Activated T-cell treated with anti-CD3 and anti-CD28 coated beads, Interleukin-2, amount 50 U/mL, for 72 hours (primary cell): ENCODE results near the gene KCNIP1. TPM values are rescaled to one million over a fixed set of nuclear protein-coding genes. Genes with fewer than 3 reads are reported as not detected.

Experiments
- ATAC-seq, 2 donors: fragments of 150-1000 bp; cut with Tn5 transposase; replicated peaks in 1 of 2; 2 replicates each; pipeline ENCODE4 v1.10.0; 2021; ENCODE audit warnings: moderate library complexity in 2 of 2, mild to moderate bottlenecking in 1 of 2
- DNase-seq, 2 donors: peaks; one replicate each; pipeline ENCODE4 v3.0.0; 2021 to 2022; ENCODE audit warnings: mixed read lengths in 1 of 2
- H3K27ac Mint-ChIP-seq: one replicate; pipeline ENCODE4 v1.8.0; 2022; ENCODE audit warnings: mild to moderate bottlenecking, moderate library complexity, mixed read lengths
- H3K27me3 Mint-ChIP-seq: one replicate; pipeline ENCODE4 v1.8.0; 2022; ENCODE audit warnings: low read depth, mixed read lengths
- H3K36me3 Mint-ChIP-seq, 2 donors: one replicate each; pipeline ENCODE4 v1.8.0; 2022; ENCODE audit warnings: mixed read lengths in 2 of 2, mild to moderate bottlenecking in 1 of 2; ENCODE audit not compliant: insufficient read depth in 2 of 2
- H3K4me1 Mint-ChIP-seq: one replicate; pipeline ENCODE4 v1.8.0; 2022; ENCODE audit warnings: low read depth, mixed read lengths
- H3K4me3 Mint-ChIP-seq, 2 donors: one replicate each; pipeline ENCODE4 v1.8.0; 2022; ENCODE audit warnings: mild to moderate bottlenecking in 2 of 2, mixed read lengths in 2 of 2, moderate library complexity in 2 of 2
- H3K9me3 Mint-ChIP-seq, 2 donors: one replicate each; pipeline ENCODE4 v1.8.0; 2022; ENCODE audit warnings: mixed read lengths in 2 of 2
- total RNA-seq, 2 donors: library from RNA; stranded (reverse); gene quantifications; one replicate each; pipeline ENCODE4 v1.2.3, GENCODE V29; 2022

Gene KCNIP1
- total RNA-seq, 2 donors from 2014 or later: not detected

- DNase-seq: no peak
- peaks cover 6% of the 10 kb centered on the region for H3K27me3 Mint-ChIP-seq
- H3K4me3 Mint-ChIP-seq: no peak overlapping the region
- H3K36me3 Mint-ChIP-seq: no peaks in the 10 kb centered on the region
- no peaks in the 10 kb centered on the region for H3K9me3 Mint-ChIP-seq
- no peak overlapping the region for H3K27ac Mint-ChIP-seq
- no peak for ATAC-seq
- H3K4me1 Mint-ChIP-seq: no peaks in the 10 kb centered on the region
Measured at GRCh38 chr5:170656346-170656745, 152.5 kb downstream of the KCNIP1 start.

- H3K4me3 Mint-ChIP-seq: no peak overlapping the region
Measured at GRCh38 chr5:170660531-170660930, 156.7 kb downstream of the KCNIP1 start.

GRCh38 chr5:170662966-170663365 lies 159.1 kb downstream of the KCNIP1 start:
- Mint-ChIP-seq H3K4me1 (no peaks in the 10 kb centered on the region), H3K27me3 (peaks cover 21% of the 10 kb centered on the region), H3K4me3 (no peak overlapping the region), H3K27ac (no peak overlapping the region), H3K36me3 (no peaks in the 10 kb centered on the region), H3K9me3 (no peaks in the 10 kb centered on the region)
- no peak for ATAC-seq
- no peak for DNase-seq

More at GRCh38 chr5:170660531-170660930, 156.7 kb downstream of the KCNIP1 start:
- H3K4me1 Mint-ChIP-seq: no peaks in the 10 kb centered on the region
- H3K9me3 Mint-ChIP-seq: no peaks in the 10 kb centered on the region
- ATAC-seq (no peak), DNase-seq (no peak)
- H3K27me3 Mint-ChIP-seq: peaks cover 27% of the 10 kb centered on the region
- no peaks in the 10 kb centered on the region for H3K36me3 Mint-ChIP-seq
- no peak overlapping the region for H3K27ac Mint-ChIP-seq

GRCh38 chr5:170678811-170679210 lies 175.0 kb downstream of the KCNIP1 start:
- Mint-ChIP-seq H3K4me1 (peaks cover 6% of the 10 kb centered on the region), H3K27me3 (peaks cover 49% of the 10 kb centered on the region), H3K9me3 (no peaks in the 10 kb centered on the region), H3K4me3 (no peak overlapping the region), H3K27ac (no peak overlapping the region), H3K36me3 (no peaks in the 10 kb centered on the region)
- ATAC-seq (no peak), DNase-seq (no peak)

- H3K27ac Mint-ChIP-seq: no peak overlapping the region
- peaks cover 6% of the 10 kb centered on the region for H3K4me1 Mint-ChIP-seq
- peaks cover 48% of the 10 kb centered on the region for H3K27me3 Mint-ChIP-seq
- no peaks in the 10 kb centered on the region for H3K36me3 Mint-ChIP-seq
- DNase-seq (peak; percentile 50 to 59), ATAC-seq (peak; percentile 84 to 88)
- peak overlapping the region; percentile 39 to 41 for H3K4me3 Mint-ChIP-seq
- H3K9me3 Mint-ChIP-seq: no peaks in the 10 kb centered on the region
Measured at GRCh38 chr5:170681013-170681433, 177.2 kb downstream of the KCNIP1 start.

GRCh38 chr5:170691657-170692056 lies 187.8 kb downstream of the KCNIP1 start:
- ATAC-seq: no peak
- H3K27me3 Mint-ChIP-seq: peaks cover 72% of the 10 kb centered on the region

GRCh38 chr5:170693701-170694100 lies 189.9 kb downstream of the KCNIP1 start:
- Mint-ChIP-seq H3K4me1 (no peaks in the 10 kb centered on the region), H3K27ac (no peak overlapping the region), H3K4me3 (no peak overlapping the region), H3K9me3 (no peaks in the 10 kb centered on the region), H3K36me3 (no peaks in the 10 kb centered on the region), H3K27me3 (peaks cover 84% of the 10 kb centered on the region)
- ATAC-seq (no peak), DNase-seq (no peak)

More at GRCh38 chr5:170691657-170692056, 187.8 kb downstream of the KCNIP1 start:
- Mint-ChIP-seq H3K36me3 (no peaks in the 10 kb centered on the region), H3K4me3 (no peak overlapping the region), H3K9me3 (no peaks in the 10 kb centered on the region), H3K4me1 (no peaks in the 10 kb centered on the region), H3K27ac (no peak overlapping the region)
- DNase-seq: no peak

GRCh38 chr5:170694911-170695310 lies 191.1 kb downstream of the KCNIP1 start:
- ATAC-seq (no peak), DNase-seq (no peak)
- no peaks in the 10 kb centered on the region for H3K9me3 Mint-ChIP-seq
- H3K27me3 Mint-ChIP-seq: peaks cover 78% of the 10 kb centered on the region
- H3K27ac Mint-ChIP-seq: no peak overlapping the region
- no peaks in the 10 kb centered on the region for H3K36me3 Mint-ChIP-seq
- H3K4me1 Mint-ChIP-seq: no peaks in the 10 kb centered on the region
- no peak overlapping the region for H3K4me3 Mint-ChIP-seq

- DNase-seq (no peak), ATAC-seq (no peak)
- no peak overlapping the region for H3K27ac Mint-ChIP-seq
- H3K36me3 Mint-ChIP-seq: no peaks in the 10 kb centered on the region
- peaks cover 72% of the 10 kb centered on the region for H3K27me3 Mint-ChIP-seq
- H3K4me3 Mint-ChIP-seq: no peak overlapping the region
- no peaks in the 10 kb centered on the region for H3K9me3 Mint-ChIP-seq
- no peaks in the 10 kb centered on the region for H3K4me1 Mint-ChIP-seq
Measured at GRCh38 chr5:170697031-170697430, 193.2 kb downstream of the KCNIP1 start.

GRCh38 chr5:170700503-170700902 lies 196.7 kb downstream of the KCNIP1 start:
- Mint-ChIP-seq H3K27me3 (peaks cover 44% of the 10 kb centered on the region), H3K4me1 (no peaks in the 10 kb centered on the region), H3K27ac (no peak overlapping the region), H3K4me3 (no peak overlapping the region), H3K36me3 (no peaks in the 10 kb centered on the region), H3K9me3 (no peaks in the 10 kb centered on the region)
- ATAC-seq (no peak), DNase-seq (no peak)

GRCh38 chr5:170701334-170701733 lies 197.5 kb downstream of the KCNIP1 start:
- no peak overlapping the region for H3K4me3 Mint-ChIP-seq
- H3K27ac Mint-ChIP-seq: no peak overlapping the region
- H3K27me3 Mint-ChIP-seq: peaks cover 36% of the 10 kb centered on the region
- no peak for ATAC-seq
- no peak for DNase-seq
- H3K4me1 Mint-ChIP-seq: no peaks in the 10 kb centered on the region
- H3K9me3 Mint-ChIP-seq: no peaks in the 10 kb centered on the region
- no peaks in the 10 kb centered on the region for H3K36me3 Mint-ChIP-seq

GRCh38 chr5:170704417-170705192 lies 200.8 kb downstream of the KCNIP1 start:
- DNase-seq: no peak
- H3K36me3 Mint-ChIP-seq: no peaks in the 10 kb centered on the region
- H3K27me3 Mint-ChIP-seq: peaks cover 34% of the 10 kb centered on the region
- H3K4me3 Mint-ChIP-seq: no peak overlapping the region
- H3K27ac Mint-ChIP-seq: no peak overlapping the region
- ATAC-seq: no peak
- H3K4me1 Mint-ChIP-seq: no peaks in the 10 kb centered on the region
- H3K9me3 Mint-ChIP-seq: no peaks in the 10 kb centered on the region

- Mint-ChIP-seq H3K27me3 (peaks cover 50% of the 10 kb centered on the region), H3K27ac (no peak overlapping the region), H3K36me3 (no peaks in the 10 kb centered on the region), H3K9me3 (no peaks in the 10 kb centered on the region), H3K4me3 (no peak overlapping the region), H3K4me1 (no peaks in the 10 kb centered on the region)
- ATAC-seq (no peak), DNase-seq (no peak)
Measured at GRCh38 chr5:170709640-170710039, 205.8 kb downstream of the KCNIP1 start.

GRCh38 chr5:170711300-170711699 lies 207.5 kb downstream of the KCNIP1 start:
- no peak overlapping the region for H3K4me3 Mint-ChIP-seq

More at GRCh38 chr5:170711300-170711699, 207.5 kb downstream of the KCNIP1 start:
- DNase-seq: no peak
- Mint-ChIP-seq H3K9me3 (no peaks in the 10 kb centered on the region), H3K27ac (no peak overlapping the region), H3K27me3 (peaks cover 50% of the 10 kb centered on the region), H3K36me3 (no peaks in the 10 kb centered on the region), H3K4me1 (no peaks in the 10 kb centered on the region)
- no peak for ATAC-seq
